ENCODE data around the gene DSC2.

- no peak for TF ChIP-seq CTCF (conservative IDR thresholded peaks at IDR 0.05 in 1 of 2, IDR thresholded peaks at IDR 0.05 in 1 of 2; ENCODE audit: low read depth in 1 of 2, low read length in 2 of 2)
- no peak for TF ChIP-seq EZH2 (IDR thresholded peaks at IDR 0.05; ENCODE audit: low read length, missing control alignments)
Observed at GRCh38 chr18:31112804-31113203, 10.6 kb upstream of the DSC2 start.
